SH-SY5Y (cell line): ENCODE data around the gene ADCYAP1R1.

Experiments used
- GATA2 ChIP-seq: IDR thresholded peaks from 2 replicates; pipeline ENCODE4 v1.6.1; 2011; ENCODE audit warnings: mild to moderate bottlenecking, low read depth, low read length
- GATA3 ChIP-seq: IDR thresholded peaks from 2 replicates; pipeline ENCODE4 v1.6.1; 2011; ENCODE audit warnings: low read depth, mild to moderate bottlenecking, low read length, moderate library complexity

DNA sequence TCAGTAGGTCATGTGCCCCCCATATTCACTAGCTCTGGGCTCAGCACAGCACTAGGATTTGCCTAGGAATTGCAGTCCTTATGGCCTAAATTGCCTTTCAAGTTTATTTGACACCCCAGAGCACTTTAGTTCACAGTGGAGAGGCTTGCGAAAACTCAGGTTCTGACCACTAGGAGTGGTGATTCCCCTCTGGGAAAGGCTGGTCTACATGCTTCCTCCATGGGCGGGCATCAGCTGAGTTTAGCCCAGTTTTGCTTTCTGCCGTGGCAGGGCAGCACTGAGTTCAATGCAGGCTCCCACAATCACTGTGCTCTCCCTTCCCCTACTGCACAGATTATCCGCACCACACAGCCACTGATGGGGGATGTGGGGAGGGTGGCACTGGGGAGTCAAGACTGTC is 94.4 kb downstream of the ADCYAP1R1 start:
- TF ChIP-seq GATA2 (no peak), GATA3 (no peak)
